OCI-LY1 (cell line): Measurements from ENCODE around the gene TAOK1.
"Not testable (repeated sequence)": the region's sequence is repeated elsewhere in the genome, so short reads cannot be mapped to it uniquely, and the experiment has no call there.

Experiments
- H2AFZ ChIP-seq: fragments of 200-600 bp; sonication (generic), shearing (Covaris generic); 2 replicates; pipeline ENCODE4 v1.6.0; 2014; ENCODE audit warnings: antibody characterized with exemption, mild to moderate bottlenecking, low read length
- H3F3A ChIP-seq: fragments of 200-600 bp; sonication (generic), shearing (Covaris generic); 2 replicates; pipeline ENCODE4 v1.6.0; 2014; ENCODE audit warnings: mild to moderate bottlenecking, antibody characterized with exemption, low read length, moderate library complexity; ENCODE audit not compliant: insufficient read depth
- H3K27ac ChIP-seq: fragments of 200-600 bp; sonication (generic); 2 replicates; pipeline ENCODE4 v1.5.1; 2014; ENCODE audit warnings: low read length, mixed run types, mild to moderate bottlenecking, low read depth; ENCODE audit not compliant: poor library complexity, severe bottlenecking
- H3K27me3 ChIP-seq: fragments of 200-600 bp; sonication (generic); 2 replicates; pipeline ENCODE4 v1.6.0; 2014; ENCODE audit warnings: antibody characterized with exemption, mild to moderate bottlenecking, low read length, moderate library complexity; ENCODE audit not compliant: insufficient read depth
- H3K36me3 ChIP-seq: fragments of 200-600 bp; sonication (generic); 2 replicates; pipeline ENCODE4 v1.6.1; 2014; ENCODE audit warnings: mild to moderate bottlenecking, antibody characterized with exemption, low read length, moderate library complexity, mixed read lengths; ENCODE audit not compliant: insufficient read depth
- H3K4me1 ChIP-seq: fragments of 200-600 bp; sonication (generic); 2 replicates; pipeline ENCODE4 v1.5.1; 2014; ENCODE audit warnings: mild to moderate bottlenecking, low read length, moderate library complexity; ENCODE audit not compliant: insufficient read depth, severe bottlenecking
- H3K4me2 ChIP-seq: fragments of 200-600 bp; sonication (generic), shearing (Covaris generic); 2 replicates; pipeline ENCODE4 v1.6.1; 2014; ENCODE audit warnings: low read length
- H3K4me3 ChIP-seq: fragments of 200-600 bp; sonication (generic); 2 replicates; pipeline ENCODE4 v1.5.1; 2014; ENCODE audit warnings: low read length, low read depth, mild to moderate bottlenecking, mixed read lengths; ENCODE audit not compliant: poor library complexity, severe bottlenecking
- H3K79me2 ChIP-seq: fragments of 200-600 bp; shearing (Covaris generic); 2 replicates; pipeline ENCODE4 v1.6.1; 2016; ENCODE audit warnings: mixed run types, low read length, mixed read lengths; ENCODE audit not compliant: insufficient read depth
- H3K9ac ChIP-seq: fragments of 200-600 bp; sonication (generic), shearing (Covaris generic); 2 replicates; pipeline ENCODE4 v1.6.1; 2014; ENCODE audit warnings: mild to moderate bottlenecking, low read length, mixed read lengths
- H3K9me2 ChIP-seq: fragments of 200-600 bp; sonication (generic), shearing (Covaris generic); 2 replicates; pipeline ENCODE4 v1.6.1; 2014; ENCODE audit warnings: low read depth, mild to moderate bottlenecking, low read length, mixed read lengths
- H3K9me3 ChIP-seq: fragments of 200-600 bp; shearing (Covaris generic); 2 replicates; pipeline ENCODE4 v1.6.1; 2014; ENCODE audit warnings: low read length, mixed read lengths
- H4K20me1 ChIP-seq: fragments of 200-600 bp; sonication (generic), shearing (Covaris generic); 2 replicates; pipeline ENCODE4 v1.6.0; 2016; ENCODE audit warnings: mild to moderate bottlenecking, low read length; ENCODE audit not compliant: insufficient read depth
- CTCF ChIP-seq: fragments of 200-600 bp; sonication (generic), shearing (Covaris generic); IDR thresholded peaks from 2 replicates; pipeline ENCODE4 v1.5.1; 2017; ENCODE audit warnings: mild to moderate bottlenecking, antibody characterized with exemption, low read length, moderate library complexity, mixed read lengths
- EZH2 ChIP-seq: fragments of 200-600 bp; sonication (generic), shearing (Covaris generic); IDR thresholded peaks from 2 replicates; pipeline ENCODE4 v1.8.0; 2017; ENCODE audit warnings: borderline replicate concordance, mixed run types, mild to moderate bottlenecking, antibody characterized with exemption, low read length, moderate library complexity, mixed read lengths

TAOK1 gene

GRCh38 chr17:29475891-29476290, 85.7 kb downstream of the TAOK1 start:
- H3K9ac ChIP-seq = no peak overlapping the region
- no peak overlapping the region for H3K27ac ChIP-seq
- no peaks in the 10 kb centered on the region for H3F3A ChIP-seq
- H3K79me2 ChIP-seq = no peaks in the 10 kb centered on the region
- H3K9me3 ChIP-seq = no peaks in the 10 kb centered on the region
- no peaks in the 10 kb centered on the region for H3K27me3 ChIP-seq
- H2AFZ ChIP-seq = no peak overlapping the region
- H3K4me3 ChIP-seq = no peak overlapping the region
- no peaks in the 10 kb centered on the region for H3K9me2 ChIP-seq
- TF ChIP-seq CTCF (no peak), EZH2 (no peak)
- no peak overlapping the region for H3K4me2 ChIP-seq
- H3K4me1 ChIP-seq = no peaks in the 10 kb centered on the region
- peaks cover 31% of the 10 kb centered on the region for H3K36me3 ChIP-seq
- H4K20me1 ChIP-seq = no peaks in the 10 kb centered on the region

DNA sequence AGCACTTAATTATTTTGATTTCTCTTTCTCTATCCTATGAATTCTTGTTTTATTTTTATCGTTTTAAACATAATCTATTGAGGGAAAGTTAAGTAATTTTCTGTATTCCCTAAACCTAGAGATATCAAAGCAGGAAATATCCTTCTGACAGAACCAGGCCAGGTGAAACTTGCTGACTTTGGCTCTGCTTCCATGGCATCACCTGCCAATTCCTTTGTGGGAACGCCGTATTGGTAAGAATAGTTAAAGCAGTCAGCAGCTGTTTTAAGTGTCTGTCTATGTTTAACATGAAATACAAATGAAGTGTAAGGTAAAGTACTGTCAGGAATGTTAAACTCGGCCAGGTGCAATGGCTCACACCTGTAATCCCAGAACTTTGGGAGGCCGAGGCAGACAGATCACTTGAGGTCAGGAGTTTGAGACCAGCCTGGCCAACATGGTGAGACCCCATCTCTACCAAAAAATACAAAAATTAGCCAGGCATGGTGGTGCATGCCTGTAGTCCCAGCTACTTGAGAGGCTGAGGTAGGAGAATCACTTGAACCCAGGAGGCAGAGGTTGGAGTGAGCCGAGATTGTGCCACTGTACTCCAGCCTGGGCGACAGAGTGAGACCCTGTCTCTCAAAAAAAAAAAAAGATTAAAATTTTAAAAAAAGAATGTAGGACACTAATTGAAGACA, 90.2 kb downstream of the TAOK1 start:
- not testable (repeated sequence) for H3K9me2 ChIP-seq, H3K9ac ChIP-seq, H2AFZ ChIP-seq, H3K27ac ChIP-seq, H3K4me2 ChIP-seq, H3K9me3 ChIP-seq, H3K4me3 ChIP-seq, H3F3A ChIP-seq, H3K27me3 ChIP-seq, H4K20me1 ChIP-seq, H3K4me1 ChIP-seq, H3K79me2 ChIP-seq
- peaks cover 45% of the 10 kb centered on the region; the same call in 1 of the 2 replicates for H3K36me3 ChIP-seq

GRCh38 chr17:29483503-29483902, 93.3 kb downstream of the TAOK1 start:
- H3K4me2 ChIP-seq = no peak overlapping the region
- no peaks in the 10 kb centered on the region for H3K9me2 ChIP-seq
- no peak overlapping the region for H2AFZ ChIP-seq
- H3K27me3 ChIP-seq = no peaks in the 10 kb centered on the region
- no peaks in the 10 kb centered on the region for H3K79me2 ChIP-seq
- H3K4me1 ChIP-seq = no peaks in the 10 kb centered on the region
- H3K9me3 ChIP-seq = no peaks in the 10 kb centered on the region
- no peak for TF ChIP-seq EZH2
- no peak for TF ChIP-seq CTCF
- H3K9ac ChIP-seq = no peak overlapping the region
- H3K36me3 ChIP-seq = peaks cover 43% of the 10 kb centered on the region
- no peaks in the 10 kb centered on the region for H4K20me1 ChIP-seq
- H3F3A ChIP-seq = no peaks in the 10 kb centered on the region
- no peak overlapping the region for H3K4me3 ChIP-seq
- no peak overlapping the region for H3K27ac ChIP-seq

- no peaks in the 10 kb centered on the region for H4K20me1 ChIP-seq
- no peaks in the 10 kb centered on the region for H3K27me3 ChIP-seq
- no peaks in the 10 kb centered on the region for H3K79me2 ChIP-seq
- no peak overlapping the region for H3K4me2 ChIP-seq
- H3K9ac ChIP-seq = no peak overlapping the region
- H2AFZ ChIP-seq = no peak overlapping the region
- peaks cover 78% of the 10 kb centered on the region for H3K36me3 ChIP-seq
- no peaks in the 10 kb centered on the region for H3K4me1 ChIP-seq
- TF ChIP-seq CTCF = no peak
- no peak for TF ChIP-seq EZH2
- no peak overlapping the region for H3K27ac ChIP-seq
- H3K4me3 ChIP-seq = no peak overlapping the region
- no peaks in the 10 kb centered on the region for H3K9me3 ChIP-seq
- H3F3A ChIP-seq = no peaks in the 10 kb centered on the region
- H3K9me2 ChIP-seq = no peaks in the 10 kb centered on the region
Measured at GRCh38 chr17:29495011-29495410, 104.8 kb downstream of the TAOK1 start.
